ENCODE results near the gene TMEM184A. TPM values are rescaled to one million over a fixed set of nuclear protein-coding genes. Genes with fewer than 3 reads are reported as not detected.

TMEM184A gene
- total RNA-seq, 2 donors from 2014 or later = 0.12 to 0.73 TPM

DNA sequence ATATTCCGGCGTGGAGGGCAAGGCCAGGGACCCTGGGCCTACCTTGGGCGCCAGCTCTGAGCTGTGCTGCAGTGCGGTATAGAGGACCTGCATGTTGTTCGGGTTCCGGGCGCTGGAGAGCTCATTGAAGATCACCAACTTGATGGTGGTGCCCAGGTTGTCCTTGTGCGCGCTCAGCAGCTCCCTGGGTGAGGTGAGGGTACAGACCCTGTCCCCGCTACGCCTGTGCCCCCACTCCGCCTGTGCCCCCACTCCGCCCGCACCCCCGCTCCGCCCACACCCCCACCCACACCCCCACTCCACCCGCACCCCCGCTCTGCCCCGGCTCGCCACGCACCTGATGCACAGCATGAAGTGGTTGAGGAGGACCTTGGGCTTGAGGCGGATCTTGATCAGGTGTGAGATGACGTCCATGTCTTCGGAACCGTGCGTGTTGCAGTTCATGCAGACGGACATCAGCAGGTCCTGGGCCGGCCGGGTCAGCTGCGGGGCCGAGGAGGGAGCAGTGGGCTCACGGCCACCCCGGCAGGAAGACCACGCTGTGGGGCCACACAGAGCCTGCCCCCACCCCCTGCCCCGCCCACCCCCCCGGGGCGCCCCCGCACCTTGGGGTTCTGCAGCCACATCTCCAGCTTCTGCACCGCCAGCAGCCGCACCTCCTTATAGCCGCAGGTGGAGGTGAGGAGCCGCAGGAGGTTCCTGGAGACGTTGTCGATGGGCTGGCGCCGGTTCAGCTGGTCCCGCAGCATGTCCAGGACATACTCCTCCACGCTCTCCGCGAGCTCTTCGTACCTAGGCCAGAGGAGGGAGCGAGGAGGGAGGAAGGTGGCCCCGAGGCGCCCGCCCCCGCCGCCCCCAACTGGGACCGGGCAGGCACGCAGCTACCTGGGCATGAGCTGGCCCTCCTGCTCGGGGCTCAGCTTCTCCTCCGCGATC is 57.4 kb downstream of the TMEM184A start:
- Mint-ChIP-seq H3K27ac (no peak overlapping the region), H3K36me3 (peaks cover 22 to 23% of the 10 kb centered on the region in 2 donors), H3K9me3 (no peaks in the 10 kb centered on the region)
- ATAC-seq (no peak), DNase-seq (ENCODE audit: low spot score in 2 of 2) (no peak)

DNA sequence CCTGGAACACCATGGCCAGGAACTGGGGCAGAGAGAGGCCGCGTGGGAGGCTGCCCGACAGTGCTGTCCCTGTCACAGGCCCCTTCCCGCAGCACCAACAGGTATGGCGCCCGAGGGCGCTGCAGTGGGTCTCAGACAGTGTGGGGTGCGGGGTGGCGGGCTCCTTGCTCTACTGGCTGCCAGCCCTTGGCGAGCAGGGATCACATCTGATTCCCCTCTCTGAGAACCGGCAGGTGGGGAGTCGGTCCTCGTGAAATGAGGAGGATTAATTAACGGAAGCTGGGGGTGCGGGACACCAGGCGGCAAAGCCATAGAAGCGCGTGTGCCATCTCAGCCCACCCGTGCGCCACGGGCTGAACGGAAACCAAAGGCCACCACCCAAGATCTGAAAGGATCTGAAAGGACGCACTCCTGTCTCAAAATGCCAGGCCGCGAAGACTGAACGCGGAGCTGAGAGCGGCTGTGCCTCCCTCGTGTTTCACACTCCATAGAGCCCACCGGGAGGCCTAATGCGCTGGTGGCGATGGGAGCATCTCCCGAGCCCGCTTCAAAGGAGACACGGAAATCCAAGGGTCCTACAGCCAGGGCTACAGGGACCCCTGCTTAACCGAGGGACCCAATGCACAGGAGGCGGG is 58.6 kb downstream of the TMEM184A start:
- no peaks in the 10 kb centered on the region for H3K9me3 Mint-ChIP-seq
- DNase-seq (ENCODE audit: low spot score in 2 of 2) (no peak), ATAC-seq (no peak)
- H3K36me3 Mint-ChIP-seq = peaks cover 11% of the 10 kb centered on the region in 2 donors
- peak overlapping the region in 1 of 2 donors; percentile 14 for H3K27ac Mint-ChIP-seq

DNA sequence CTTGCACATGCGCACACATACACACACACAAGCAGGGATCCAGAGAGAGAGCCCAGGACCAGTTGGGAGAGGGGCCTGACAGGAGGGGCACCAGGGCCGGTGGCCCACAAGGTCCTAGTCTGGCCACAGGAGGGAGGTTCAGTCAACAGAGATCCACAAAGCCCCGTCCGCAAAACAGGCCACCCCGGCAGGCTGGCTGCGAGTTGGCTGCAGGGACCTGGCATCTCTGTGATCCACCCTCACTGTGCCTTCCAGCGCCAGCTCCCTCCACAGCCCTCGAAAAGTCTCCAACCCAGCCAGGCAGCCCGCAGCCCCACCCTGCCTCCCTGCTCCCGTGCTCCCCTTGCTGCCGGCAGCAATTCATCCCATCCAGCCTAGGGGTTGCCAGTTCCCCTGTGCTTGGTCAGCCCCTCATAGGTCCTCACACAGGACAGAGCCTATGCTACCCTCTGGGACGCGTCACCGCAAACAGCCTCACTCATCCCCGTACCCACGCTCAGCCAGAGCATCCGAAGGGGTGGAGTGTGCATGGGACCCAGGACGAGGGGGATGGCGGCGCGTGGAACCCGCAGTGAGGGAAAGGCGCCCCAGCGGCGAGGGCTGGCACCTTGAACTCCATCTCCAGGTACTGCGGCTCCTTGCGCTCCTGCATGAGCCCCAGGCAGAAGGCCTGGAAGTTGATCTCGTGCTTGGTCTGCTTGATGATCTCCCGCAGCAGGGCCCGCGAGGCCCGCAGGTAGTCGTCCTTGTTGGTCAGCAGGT is 59.3 kb downstream of the TMEM184A start:
- DNase-seq (ENCODE audit: low spot score in 2 of 2) = no peak
- Mint-ChIP-seq H3K27ac (peak overlapping the region in 1 of 2 donors; percentile 14), H3K9me3 (no peaks in the 10 kb centered on the region), H3K36me3 (peaks cover 4 to 7% of the 10 kb centered on the region in 2 donors)
- no peak for ATAC-seq

DNA sequence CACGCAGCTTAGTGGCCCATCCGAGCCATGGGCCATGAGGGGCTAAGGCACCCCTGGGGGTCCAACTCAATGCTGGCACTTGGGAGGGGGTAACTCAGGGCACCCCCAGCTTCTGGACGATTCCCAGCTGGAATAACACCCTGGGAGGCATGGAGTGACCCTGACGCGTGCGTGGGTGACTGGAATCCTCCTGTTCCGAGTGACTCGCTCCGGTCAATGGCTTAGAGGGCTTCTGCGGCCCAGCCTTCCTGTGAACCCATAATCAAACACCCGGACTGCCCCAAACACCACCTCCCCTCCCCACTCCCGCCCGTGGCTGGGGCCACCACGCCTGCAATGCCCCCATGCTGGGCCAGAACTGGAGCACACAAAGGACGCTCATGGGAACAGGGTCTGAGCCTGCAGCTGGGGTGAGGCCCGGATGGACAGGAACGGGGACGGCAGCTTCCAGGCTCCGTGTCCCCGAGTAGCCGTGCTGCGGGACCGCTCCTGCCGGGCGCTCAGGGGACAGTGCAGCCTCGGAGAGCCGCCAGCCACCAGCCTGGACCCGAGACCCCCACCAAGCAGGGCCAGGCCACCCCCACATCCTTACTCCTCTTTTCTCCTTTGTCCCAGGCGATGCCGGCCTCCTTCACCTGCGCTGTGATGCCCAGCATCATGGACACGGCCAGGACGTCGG is 60.3 kb downstream of the TMEM184A start:
- DNase-seq (ENCODE audit: low spot score in 2 of 2) = no peak
- ATAC-seq = no peak
- Mint-ChIP-seq H3K9me3 (no peaks in the 10 kb centered on the region), H3K36me3 (peaks cover 0 to 7% of the 10 kb centered on the region in 2 donors), H3K27ac (no peak overlapping the region)

DNA sequence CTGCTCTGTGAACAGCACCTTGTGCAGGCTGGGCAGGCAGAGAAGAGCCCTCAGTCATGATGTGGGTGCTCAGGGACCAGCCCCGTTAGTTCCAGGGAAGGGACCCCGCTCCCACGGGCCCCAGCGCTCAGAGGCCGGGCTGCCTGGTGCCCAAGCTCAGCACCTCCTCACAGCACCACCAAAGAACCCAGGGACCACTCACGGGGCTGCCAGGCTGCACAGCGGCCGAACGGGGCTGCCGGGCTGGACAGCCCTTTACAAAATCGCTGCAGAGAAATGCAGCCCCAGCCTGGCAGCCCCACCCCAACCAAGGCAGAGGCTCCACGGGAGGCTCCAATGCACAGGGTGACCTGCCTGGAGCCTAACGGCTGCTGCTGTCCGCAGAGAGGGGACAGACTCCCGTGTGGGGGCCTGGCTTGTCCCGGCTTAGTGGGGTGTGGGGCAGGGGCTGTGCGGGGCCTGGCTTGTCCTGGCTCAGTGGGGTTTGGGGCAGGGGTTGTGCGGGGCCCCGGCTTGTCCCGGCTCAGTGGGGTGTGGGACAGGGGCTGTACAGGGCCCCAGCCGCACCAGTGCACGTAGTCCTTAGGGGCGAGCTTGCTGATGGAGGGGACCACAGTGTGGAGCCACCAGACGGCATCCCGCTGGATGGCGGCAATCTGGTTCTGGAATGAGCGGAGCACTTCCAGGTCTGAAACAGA is 61.0 kb downstream of the TMEM184A start:
- DNase-seq (ENCODE audit: low spot score in 2 of 2) (no peak), ATAC-seq (no peak)
- peaks cover 0 to 11% of the 10 kb centered on the region in 2 donors for H3K36me3 Mint-ChIP-seq
- no peak overlapping the region for H3K27ac Mint-ChIP-seq
- H3K9me3 Mint-ChIP-seq = no peaks in the 10 kb centered on the region

DNA sequence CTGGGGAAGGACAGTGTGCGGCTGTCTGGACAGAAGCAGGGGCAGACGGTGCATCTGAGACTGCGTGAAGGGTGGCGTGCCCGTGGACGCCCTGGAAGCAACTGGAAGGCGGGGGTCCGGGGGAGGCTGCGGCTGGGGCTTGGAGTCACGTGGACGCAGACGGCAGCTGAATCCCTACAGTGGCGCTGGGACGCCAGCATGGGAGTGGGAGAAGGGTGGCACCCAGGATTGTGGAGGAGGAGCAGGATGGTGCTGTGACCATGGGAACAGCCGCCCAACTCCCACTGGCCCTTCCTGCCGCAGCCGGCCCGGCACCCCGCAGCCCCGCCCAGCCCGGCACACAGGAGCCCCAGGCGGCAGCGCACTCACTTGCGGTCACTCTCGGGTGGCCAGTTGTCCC is 61.6 kb downstream of the TMEM184A start:
- Mint-ChIP-seq H3K27ac (no peak overlapping the region), H3K36me3 (peaks cover 0 to 11% of the 10 kb centered on the region in 2 donors), H3K9me3 (no peaks in the 10 kb centered on the region)
- ATAC-seq (no peak), DNase-seq (ENCODE audit: low spot score in 2 of 2) (no peak)

DNA sequence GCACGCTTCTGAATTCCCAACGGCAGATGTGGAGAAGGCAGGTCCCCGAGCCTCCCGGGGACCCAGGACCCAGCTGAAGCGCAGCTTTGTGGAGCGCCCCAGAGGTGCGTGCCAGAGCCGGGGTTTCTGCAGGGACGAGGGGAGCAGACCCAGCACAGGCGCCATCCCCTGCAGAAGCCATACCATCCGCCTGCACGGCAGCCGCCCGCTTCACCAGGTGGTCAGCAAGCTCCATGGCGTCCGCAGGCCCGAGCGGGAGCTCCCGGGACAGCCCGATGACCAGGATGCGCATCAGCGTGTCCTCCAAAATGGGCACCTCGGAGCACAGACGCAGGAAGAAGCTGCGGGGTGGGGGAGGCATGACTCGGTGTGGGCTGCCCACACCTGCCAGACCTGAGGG is 62.4 kb downstream of the TMEM184A start:
- DNase-seq (ENCODE audit: low spot score in 2 of 2) = no peak
- H3K27ac Mint-ChIP-seq = no peak overlapping the region

DNA sequence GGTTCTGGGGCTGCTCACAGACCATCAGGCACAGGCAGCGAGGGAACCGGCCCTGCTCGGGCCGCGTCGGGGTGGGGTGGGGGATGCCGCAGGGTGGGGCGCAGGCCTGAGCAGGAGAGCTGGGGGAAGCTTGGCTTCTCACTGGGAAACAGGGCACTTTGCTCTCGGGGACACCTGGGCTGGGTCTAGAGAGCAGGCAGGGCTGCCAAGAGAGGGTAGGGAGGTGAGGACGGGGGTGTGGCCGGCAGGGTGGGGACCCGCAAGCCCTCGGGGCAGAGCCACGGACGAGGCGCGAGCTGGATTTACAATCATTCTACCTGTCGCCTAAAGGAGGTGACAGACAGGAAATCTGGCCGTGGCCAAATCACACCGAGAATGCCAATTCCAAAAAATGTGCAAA is 62.9 kb downstream of the TMEM184A start:
- ATAC-seq (no peak), DNase-seq (ENCODE audit: low spot score in 2 of 2) (no peak)
- Mint-ChIP-seq H3K36me3 (peaks cover 0 to 11% of the 10 kb centered on the region in 2 donors), H3K27ac (no peak overlapping the region), H3K9me3 (no peaks in the 10 kb centered on the region)

More for the DNA sequence above, 62.4 kb downstream of the TMEM184A start:
- H3K9me3 Mint-ChIP-seq = no peaks in the 10 kb centered on the region
- no peak for ATAC-seq
- peaks cover 0 to 11% of the 10 kb centered on the region in 2 donors for H3K36me3 Mint-ChIP-seq

DNA sequence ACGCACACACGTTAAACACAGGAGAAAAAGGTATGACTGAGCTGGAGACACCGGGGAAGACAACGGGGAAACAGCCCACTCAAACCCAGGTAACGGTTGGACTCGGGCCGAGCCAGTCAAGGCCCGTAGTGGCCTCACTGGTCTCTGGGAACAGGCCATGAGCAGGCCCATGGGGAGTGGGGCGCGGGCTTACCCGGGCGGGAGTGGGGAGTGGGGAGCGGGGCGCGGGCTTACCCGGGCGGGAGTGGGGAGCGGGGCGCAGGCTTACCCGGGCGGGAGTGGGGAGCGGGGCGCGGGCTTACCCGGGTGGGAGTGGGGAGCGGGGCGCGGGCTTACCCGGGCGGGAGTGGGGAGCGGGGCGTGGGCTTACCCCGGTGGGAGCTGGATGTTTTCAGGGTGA is 63.4 kb downstream of the TMEM184A start:
- H3K9me3 Mint-ChIP-seq = no peaks in the 10 kb centered on the region
- no peak for ATAC-seq
- peak overlapping the region in 1 of 2 donors; percentile 19 for H3K27ac Mint-ChIP-seq
- DNase-seq (ENCODE audit: low spot score in 2 of 2) = no peak
- H3K36me3 Mint-ChIP-seq = peaks cover 0 to 11% of the 10 kb centered on the region in 2 donors

Other genes with a start within 250 kb of the TMEM184A start
- gene MICALL2, start 96.7 kb downstream of the TMEM184A start, total RNA-seq = 1 to 10 TPM; 1.4 to 9.1 TPM
- 10 to 100 TPM; 84.6 to 85.0 TPM for gene INTS1, start 51.8 kb downstream of the TMEM184A start, total RNA-seq
- gene MAFK, start 25.5 kb downstream of the TMEM184A start, total RNA-seq = 10 to 100 TPM; 34.1 to 37.3 TPM
- gene PSMG3, start 13.8 kb upstream of the TMEM184A start, total RNA-seq = 10 to 100 TPM; 26.8 to 36.4 TPM
- gene ELFN1, start 114.1 kb upstream of the TMEM184A start, total RNA-seq = under 1 TPM in 1 of 2 donors, not detected in 1; 0.07 TPM